AG10803 (cell line): Measurements from ENCODE around the gene LINGO4.

ENCODE experiments used
- DNase-seq: peaks from one replicate; pipeline ENCODE4 v3.0.0; 2010; ENCODE audit warnings: low read depth
- H3K4me3 ChIP-seq: 2 replicates; pipeline ENCODE4 v1.5.1; 2011; ENCODE audit warnings: mild to moderate bottlenecking, low read length, control low read depth
- TF ChIP-seq, protein P1 (sequence below): conservative IDR thresholded peaks from 2 replicates; pipeline ENCODE4 v1.5.1; 2011; ENCODE audit warnings: mild to moderate bottlenecking, low read length, control low read depth, inconsistent platforms

LINGO4 gene

GRCh38 chr1:151834239-151834638 lies 29.0 kb upstream of the LINGO4 start:
- TF ChIP-seq, protein P1, sequence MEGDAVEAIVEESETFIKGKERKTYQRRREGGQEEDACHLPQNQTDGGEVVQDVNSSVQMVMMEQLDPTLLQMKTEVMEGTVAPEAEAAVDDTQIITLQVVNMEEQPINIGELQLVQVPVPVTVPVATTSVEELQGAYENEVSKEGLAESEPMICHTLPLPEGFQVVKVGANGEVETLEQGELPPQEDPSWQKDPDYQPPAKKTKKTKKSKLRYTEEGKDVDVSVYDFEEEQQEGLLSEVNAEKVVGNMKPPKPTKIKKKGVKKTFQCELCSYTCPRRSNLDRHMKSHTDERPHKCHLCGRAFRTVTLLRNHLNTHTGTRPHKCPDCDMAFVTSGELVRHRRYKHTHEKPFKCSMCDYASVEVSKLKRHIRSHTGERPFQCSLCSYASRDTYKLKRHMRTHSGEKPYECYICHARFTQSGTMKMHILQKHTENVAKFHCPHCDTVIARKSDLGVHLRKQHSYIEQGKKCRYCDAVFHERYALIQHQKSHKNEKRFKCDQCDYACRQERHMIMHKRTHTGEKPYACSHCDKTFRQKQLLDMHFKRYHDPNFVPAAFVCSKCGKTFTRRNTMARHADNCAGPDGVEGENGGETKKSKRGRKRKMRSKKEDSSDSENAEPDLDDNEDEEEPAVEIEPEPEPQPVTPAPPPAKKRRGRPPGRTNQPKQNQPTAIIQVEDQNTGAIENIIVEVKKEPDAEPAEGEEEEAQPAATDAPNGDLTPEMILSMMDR = no peak
- DNase-seq = no peak
- H3K4me3 ChIP-seq = no peak overlapping the region

DNA sequence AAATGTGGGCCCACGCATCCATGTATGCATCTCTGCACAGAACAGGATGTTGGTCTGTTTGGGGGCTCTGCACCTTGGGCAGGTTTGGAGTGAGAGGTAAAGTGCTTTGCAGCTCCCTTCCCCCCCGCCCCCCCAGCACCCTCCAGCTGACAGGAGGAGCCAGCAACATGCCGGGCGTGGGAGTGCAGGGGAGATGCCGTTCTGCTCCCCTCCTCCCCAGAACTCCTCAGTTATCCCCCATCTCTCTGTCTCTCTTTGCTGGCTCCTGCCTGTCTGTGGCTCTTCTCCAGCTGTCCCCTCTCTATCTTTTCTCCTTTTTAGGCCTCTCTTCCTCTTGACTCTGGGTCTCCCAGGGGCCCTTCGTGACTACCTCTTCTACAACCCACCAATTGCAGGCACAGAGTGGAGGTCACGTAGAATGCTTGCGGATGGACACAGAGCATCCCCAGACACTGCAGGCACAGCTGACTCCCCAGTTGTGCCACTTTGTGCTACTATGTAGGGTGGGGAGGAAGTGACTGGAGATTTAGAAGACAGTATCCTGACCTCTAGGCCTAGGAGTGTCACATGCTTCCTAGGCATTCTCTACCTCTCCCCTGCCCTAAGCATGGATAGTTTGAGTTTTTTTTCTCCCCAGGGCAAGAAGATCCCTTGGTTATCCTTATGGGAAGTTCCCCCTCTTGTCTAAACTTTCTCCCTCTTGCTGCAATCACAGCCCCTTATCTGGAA lies 28.1 kb upstream of the LINGO4 start:
- TF ChIP-seq, protein P1 = no peak
- no peak overlapping the region for H3K4me3 ChIP-seq

GRCh38 chr1:151832318-151832980 lies 27.2 kb upstream of the LINGO4 start:
- no peak overlapping the region for H3K4me3 ChIP-seq
- TF ChIP-seq, protein P1 = no peak
- DNase-seq = peak; percentile 69

More for the DNA sequence above, 28.1 kb upstream of the LINGO4 start:
- no peak for DNase-seq

- TF ChIP-seq, protein P1 = no peak
- DNase-seq = no peak
- no peak within 1 kb of the TSS for H3K4me3 ChIP-seq
Measured at GRCh38 chr1:151831605-151832004, 26.4 kb upstream of the LINGO4 start, which contains the start of gene RORC. Gene RORC, minus strand, starts transcription at chr1:151831802. Its CDS starts 38 bp downstream, at chr1:151831764.

DNA sequence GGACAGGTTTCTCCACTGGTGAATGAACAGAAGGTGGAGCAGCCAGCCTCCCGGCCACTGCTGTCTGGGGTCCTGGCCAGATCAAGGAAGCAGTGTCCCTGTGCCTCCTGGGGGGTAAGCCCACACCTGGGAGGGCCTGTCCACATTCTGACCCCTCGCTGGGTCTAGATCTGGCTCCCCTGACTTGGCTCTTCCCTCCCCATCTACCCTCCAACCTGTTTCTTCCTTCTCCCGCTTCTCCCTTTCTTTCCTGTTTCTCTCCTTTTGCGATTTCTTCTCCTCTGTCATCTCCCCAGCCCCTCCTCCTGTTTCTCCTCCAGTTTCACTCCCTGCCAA lies 26.0 kb upstream of the LINGO4 start:
- H3K4me3 ChIP-seq = no peak overlapping the region
- TF ChIP-seq, protein P1 = no peak
- no peak for DNase-seq

DNA sequence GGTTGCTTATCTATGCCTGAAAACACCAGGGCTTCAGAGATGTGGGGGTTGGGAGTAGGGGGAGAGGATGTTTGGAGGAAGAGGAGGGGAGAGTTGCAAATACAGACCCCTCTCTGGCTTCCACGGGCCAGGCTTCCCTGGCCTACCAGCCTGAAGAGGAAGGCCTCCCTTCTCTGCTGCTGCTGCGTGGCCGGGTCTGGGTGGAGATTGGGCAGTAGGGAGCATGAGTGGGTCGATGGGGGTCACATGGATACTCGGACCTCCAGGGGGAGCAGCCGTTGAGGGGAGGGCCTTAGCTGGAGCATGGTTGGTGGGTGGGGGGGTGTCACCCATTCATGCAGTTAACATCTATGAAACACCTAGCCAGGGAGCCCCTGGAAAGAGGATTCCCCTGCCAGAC lies 24.8 kb upstream of the LINGO4 start:
- no peak overlapping the region for H3K4me3 ChIP-seq
- TF ChIP-seq, protein P1 = no peak
- DNase-seq = no peak
